Vagina (tissue), 2 donors: ENCODE measurements around the gene OBSCN.

Source experiments
- CTCF ChIP-seq, 3 experiments: fragments of 450-650 bp in 2 of 3; fragments of 200-600 bp in 1 of 3; sonication (generic) in 1 of 3; IDR thresholded peaks; one replicate each; pipeline ENCODE4 v1.5.1; 2017 to 2019; ENCODE audit warnings: antibody characterized with exemption in 3 of 3, mild to moderate bottlenecking in 2 of 3, moderate library complexity in 2 of 3
- POLR2A ChIP-seq, 2 donors: fragments of 450-650 bp; IDR thresholded peaks; one replicate each; pipeline ENCODE4 v1.6.1; 2017; ENCODE audit warnings: antibody characterized with exemption in 2 of 2, mild to moderate bottlenecking in 2 of 2, moderate library complexity in 2 of 2
- POLR2AphosphoS5 ChIP-seq, 2 donors: sonication (generic); formaldehyde crosslinking; IDR thresholded peaks; one replicate each; pipeline ENCODE4 v1.9.0; 2017; ENCODE audit warnings: antibody characterized with exemption in 2 of 2, mild to moderate bottlenecking in 2 of 2, low read depth in 1 of 2; ENCODE audit not compliant: insufficient read depth in 1 of 2

GRCh38 chr1:228211531-228212414, 3.9 kb downstream of the OBSCN start:
- TF ChIP-seq CTCF (IDR thresholded peaks at IDR 0.05), result no peak
- no peak for TF ChIP-seq POLR2AphosphoS5 (IDR thresholded peaks at IDR 0.05; ENCODE audit: insufficient read depth in 1 of 2, low read depth in 1 of 2)
- TF ChIP-seq POLR2A (IDR thresholded peaks at IDR 0.05), result no peak
